RPMI8226 (cell line): Measurements from ENCODE around the gene SUGCT.
"Not testable (repeated sequence)": the region's sequence is repeated elsewhere in the genome, so short reads cannot be mapped to it uniquely, and the experiment has no call there.

Experiments
- DNase-seq: peaks from one replicate; pipeline ENCODE4 v3.0.0-alpha.2; 2015

Gene SUGCT

GRCh38 chr7:40643664-40644063, 508.9 kb downstream of the SUGCT start:
- no peak for DNase-seq

GRCh38 chr7:40644454-40645188, 509.8 kb downstream of the SUGCT start:
- peak; percentile 60 for DNase-seq

GRCh38 chr7:40645197-40645596, 510.4 kb downstream of the SUGCT start:
- no peak for DNase-seq

GRCh38 chr7:40646717-40647116, 511.9 kb downstream of the SUGCT start:
- no peak for DNase-seq

- DNase-seq, result no peak
These were observed 512.9 kb downstream of the SUGCT start for GRCh38 chr7:40647719-40648118.

GRCh38 chr7:40649247-40649646, 514.4 kb downstream of the SUGCT start:
- DNase-seq, result no peak

GRCh38 chr7:40650903-40651302, 516.1 kb downstream of the SUGCT start:
- DNase-seq, result not testable (repeated sequence)

GRCh38 chr7:40654171-40654570, 519.4 kb downstream of the SUGCT start:
- no peak for DNase-seq

GRCh38 chr7:40655426-40655825, 520.6 kb downstream of the SUGCT start:
- no peak for DNase-seq

- DNase-seq, result no peak
These were observed 521.5 kb downstream of the SUGCT start for GRCh38 chr7:40656349-40656748.

GRCh38 chr7:40658729-40659128, 523.9 kb downstream of the SUGCT start:
- DNase-seq, result no peak

- DNase-seq, result no peak
These were observed 524.4 kb downstream of the SUGCT start for GRCh38 chr7:40659231-40659630.

GRCh38 chr7:40673285-40673684, 538.5 kb downstream of the SUGCT start:
- DNase-seq, result no peak

- DNase-seq, result no peak
These were observed 539.5 kb downstream of the SUGCT start for GRCh38 chr7:40674316-40674715.

- no peak for DNase-seq
These were observed 540.9 kb downstream of the SUGCT start for GRCh38 chr7:40675741-40676140.

- no peak for DNase-seq
These were observed 541.4 kb downstream of the SUGCT start for GRCh38 chr7:40676221-40676620.

- DNase-seq, result peak; percentile 22
These were observed 545.9 kb downstream of the SUGCT start for GRCh38 chr7:40680657-40681056.

GRCh38 chr7:40682696-40683095, 547.9 kb downstream of the SUGCT start:
- DNase-seq, result no peak

GRCh38 chr7:40694026-40694809, 559.4 kb downstream of the SUGCT start:
- DNase-seq, result peak; percentile 55

GRCh38 chr7:40694991-40695390, 560.2 kb downstream of the SUGCT start:
- DNase-seq, result no peak

- no peak for DNase-seq
These were observed 562.8 kb downstream of the SUGCT start for GRCh38 chr7:40697653-40698052.

GRCh38 chr7:40698214-40698920, 563.6 kb downstream of the SUGCT start:
- DNase-seq, result no peak

GRCh38 chr7:40698921-40699260, 564.1 kb downstream of the SUGCT start:
- no peak for DNase-seq
